GM19328 (cell line): ENCODE measurements around the gene DPH6.
"Not testable (repeated sequence)": the region's sequence is repeated elsewhere in the genome, so short reads cannot be mapped to it uniquely, and the experiment has no call there.

Experiments used
- ATAC-seq: cut with Tn5 transposase; IDR thresholded peaks from one replicate; pipeline ENCODE4 v1.9.1; 2021; ENCODE audit warnings: mild to moderate bottlenecking, moderate library complexity; ENCODE audit not compliant: unreplicated experiment

Gene DPH6

DNA sequence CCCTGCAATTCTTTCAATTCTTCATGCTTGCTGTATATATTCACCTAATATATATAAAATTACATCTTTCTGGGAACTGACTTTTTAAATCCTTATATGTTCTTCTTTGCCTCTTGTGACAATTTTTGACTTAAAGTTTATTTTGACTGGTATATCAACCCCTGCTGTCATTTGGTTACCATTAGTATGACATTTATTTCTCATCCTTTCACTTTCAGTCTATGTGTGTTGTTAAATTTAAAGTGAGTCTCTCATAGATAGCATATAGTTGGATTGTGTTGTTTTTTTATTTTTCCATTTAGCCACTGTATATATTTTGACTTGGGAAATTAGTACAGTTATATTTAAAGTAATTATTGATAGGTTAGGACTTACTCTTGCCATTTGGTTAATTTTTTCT is 194.9 kb downstream of the DPH6 start:
- ATAC-seq = no peak

- ATAC-seq = no peak
Observed at GRCh38 chr15:35349916-35350315, 196.0 kb downstream of the DPH6 start.

DNA sequence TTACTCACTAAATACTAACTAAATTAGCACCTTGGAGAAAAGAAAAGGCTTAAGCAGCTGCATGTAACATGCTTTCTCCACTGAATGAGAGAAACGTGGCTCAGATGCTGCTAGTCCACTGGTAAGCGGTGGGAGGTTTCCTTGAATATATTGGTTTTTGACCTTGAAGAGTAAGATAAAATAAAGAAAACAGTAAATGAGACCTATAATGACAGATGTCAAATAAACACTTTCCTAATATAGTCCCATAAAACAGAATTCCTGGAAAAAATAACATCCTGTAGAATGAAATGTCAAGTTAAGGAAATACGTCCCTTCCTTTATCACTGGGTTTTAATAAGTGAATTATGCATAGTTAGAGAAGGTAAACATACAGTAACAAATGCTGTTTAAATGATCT is 215.0 kb downstream of the DPH6 start:
- no peak for ATAC-seq

DNA sequence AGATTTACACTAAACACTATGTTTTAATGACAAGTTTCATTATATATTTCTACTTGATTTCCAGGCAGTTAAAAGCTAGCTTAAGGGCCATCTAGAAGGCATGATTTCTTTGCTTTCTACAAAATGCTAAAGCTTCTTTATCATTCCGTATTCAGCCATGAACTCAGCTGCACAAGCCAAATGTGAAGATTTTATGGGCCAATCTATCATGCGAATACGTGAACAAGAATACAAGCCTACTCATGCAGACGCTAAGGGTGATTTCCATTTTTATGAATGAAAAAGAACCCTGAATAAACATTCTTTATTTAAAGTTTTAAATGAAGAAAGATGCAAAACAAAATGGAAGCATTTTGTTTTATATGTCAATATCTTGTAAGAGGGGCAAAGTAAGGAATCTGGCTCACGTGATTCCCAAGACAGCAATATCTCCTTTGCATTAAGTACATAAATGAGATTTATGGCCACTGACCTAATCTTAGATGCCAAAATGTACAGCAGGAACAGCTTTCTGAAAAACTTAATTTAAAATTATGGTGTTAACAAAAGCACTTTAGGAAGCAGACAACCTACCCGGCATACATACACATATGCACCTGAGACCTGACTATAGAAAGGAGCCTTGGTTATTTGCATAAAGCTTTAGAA is 215.8 kb downstream of the DPH6 start:
- ATAC-seq = no peak

DNA sequence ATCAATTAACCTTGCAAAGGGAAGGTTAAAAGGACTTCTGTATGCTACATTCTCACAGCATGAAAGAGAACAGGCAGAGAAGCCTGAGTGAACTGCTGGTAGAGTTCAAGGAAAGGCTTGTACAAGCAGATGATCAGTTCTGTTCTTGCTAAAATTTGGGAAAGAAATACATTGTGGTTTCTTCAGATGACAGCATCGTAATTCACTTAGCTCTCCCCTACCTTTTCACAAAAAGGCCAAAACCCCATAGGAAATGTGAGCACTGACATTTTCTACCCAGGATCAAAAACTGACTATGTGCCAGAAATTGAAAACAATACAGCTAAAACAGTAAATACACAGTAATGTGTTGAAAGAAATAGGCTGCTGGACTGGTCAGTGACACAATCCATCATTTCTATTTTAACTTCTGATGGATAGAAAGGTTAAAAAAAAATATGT is 216.4 kb downstream of the DPH6 start:
- no peak for ATAC-seq

DNA sequence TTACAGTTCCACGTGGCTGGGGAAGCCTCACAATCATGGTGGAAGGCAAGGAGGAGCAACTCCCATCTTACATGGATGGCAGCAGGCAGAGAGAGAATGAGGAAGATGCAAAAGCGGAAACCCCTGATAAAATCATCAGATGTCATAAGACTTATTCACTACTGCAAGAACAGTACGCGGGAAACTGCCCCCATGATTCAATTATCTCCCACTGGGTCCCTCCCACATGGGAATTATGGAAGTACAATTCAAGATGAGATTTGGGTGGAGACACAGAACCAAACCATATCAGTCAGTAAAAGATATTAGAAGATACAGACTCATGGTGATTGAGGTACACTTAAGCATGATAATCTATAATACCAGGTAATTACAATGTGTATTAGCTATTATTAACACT is 217.1 kb downstream of the DPH6 start:
- ATAC-seq = not testable (repeated sequence)

GRCh38 chr15:35327789-35328188 is 218.2 kb downstream of the DPH6 start:
- ATAC-seq = no peak

DNA sequence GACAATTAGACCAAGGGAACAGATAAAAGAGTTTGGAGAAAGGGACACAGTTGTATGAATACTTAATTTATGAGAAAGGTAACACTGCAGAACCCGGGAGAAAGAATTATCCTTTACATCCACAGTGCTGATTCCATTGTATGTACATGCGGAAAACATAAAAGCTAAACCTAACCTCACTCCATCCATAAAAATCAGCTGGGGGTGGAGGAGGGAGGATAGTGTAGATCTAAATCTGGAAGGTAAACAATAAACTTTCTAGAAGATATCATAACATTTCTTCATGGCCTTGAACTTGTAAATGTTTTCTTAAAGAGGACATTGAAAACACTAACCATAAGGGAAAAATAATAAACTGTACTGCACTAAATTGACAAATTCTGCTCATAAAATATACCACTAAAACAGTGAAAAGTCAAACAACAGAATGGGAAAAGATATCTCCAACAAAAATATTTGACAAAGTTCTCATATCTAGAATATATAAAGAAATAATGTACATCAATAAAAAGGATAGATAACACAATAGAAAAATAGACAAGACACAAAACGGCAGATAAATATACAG is 220.5 kb downstream of the DPH6 start:
- ATAC-seq = no peak

- no peak for ATAC-seq
Observed at GRCh38 chr15:35323141-35323540, 222.8 kb downstream of the DPH6 start.

- no peak for ATAC-seq
Observed at GRCh38 chr15:35321926-35322325, 224.0 kb downstream of the DPH6 start.

GRCh38 chr15:35320911-35321310 is 225.1 kb downstream of the DPH6 start:
- no peak for ATAC-seq
